ENCODE measurements around the gene SATB1.

Gene SATB1

DNA sequence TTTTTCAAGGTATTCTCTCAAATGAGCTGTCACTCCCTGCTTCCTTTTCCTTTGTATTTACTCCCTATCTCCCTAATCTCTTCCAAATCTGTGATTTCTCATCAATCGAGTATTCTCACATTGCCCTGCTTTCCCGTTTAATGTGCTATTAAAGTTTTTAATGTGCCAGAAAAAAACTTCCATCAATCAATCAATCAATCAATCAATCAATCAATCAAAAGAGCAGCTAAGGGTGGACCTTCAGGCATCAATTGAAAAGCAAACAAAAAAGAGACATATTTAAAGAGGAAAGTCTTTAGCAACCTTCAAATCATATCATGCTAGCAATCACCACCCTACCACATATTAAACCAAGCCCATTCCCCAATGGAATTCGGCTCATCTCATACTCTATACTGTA is 58.9 kb downstream of the SATB1 start:
- DNase-seq (ENCODE audit: low read depth) = no peak
- TF ChIP-seq MYC (IDR thresholded peaks at IDR 0.05; ENCODE audit: low read depth, low read length) = no peak
- no peak for TF ChIP-seq POLR2A (IDR thresholded peaks at IDR 0.05; ENCODE audit: extremely low read depth, insufficient read length)
- TF ChIP-seq, protein P1, sequence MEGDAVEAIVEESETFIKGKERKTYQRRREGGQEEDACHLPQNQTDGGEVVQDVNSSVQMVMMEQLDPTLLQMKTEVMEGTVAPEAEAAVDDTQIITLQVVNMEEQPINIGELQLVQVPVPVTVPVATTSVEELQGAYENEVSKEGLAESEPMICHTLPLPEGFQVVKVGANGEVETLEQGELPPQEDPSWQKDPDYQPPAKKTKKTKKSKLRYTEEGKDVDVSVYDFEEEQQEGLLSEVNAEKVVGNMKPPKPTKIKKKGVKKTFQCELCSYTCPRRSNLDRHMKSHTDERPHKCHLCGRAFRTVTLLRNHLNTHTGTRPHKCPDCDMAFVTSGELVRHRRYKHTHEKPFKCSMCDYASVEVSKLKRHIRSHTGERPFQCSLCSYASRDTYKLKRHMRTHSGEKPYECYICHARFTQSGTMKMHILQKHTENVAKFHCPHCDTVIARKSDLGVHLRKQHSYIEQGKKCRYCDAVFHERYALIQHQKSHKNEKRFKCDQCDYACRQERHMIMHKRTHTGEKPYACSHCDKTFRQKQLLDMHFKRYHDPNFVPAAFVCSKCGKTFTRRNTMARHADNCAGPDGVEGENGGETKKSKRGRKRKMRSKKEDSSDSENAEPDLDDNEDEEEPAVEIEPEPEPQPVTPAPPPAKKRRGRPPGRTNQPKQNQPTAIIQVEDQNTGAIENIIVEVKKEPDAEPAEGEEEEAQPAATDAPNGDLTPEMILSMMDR (IDR thresholded peaks at IDR 0.05; ENCODE audit: low read depth, low read length) = no peak
- TF ChIP-seq, protein P2, sequence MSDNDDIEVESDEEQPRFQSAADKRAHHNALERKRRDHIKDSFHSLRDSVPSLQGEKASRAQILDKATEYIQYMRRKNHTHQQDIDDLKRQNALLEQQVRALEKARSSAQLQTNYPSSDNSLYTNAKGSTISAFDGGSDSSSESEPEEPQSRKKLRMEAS (IDR thresholded peaks at IDR 0.05; ENCODE audit: low read depth, low read length) = no peak
- H3K4me3 ChIP-seq (ENCODE audit: low read depth, low read length) = no peak overlapping the region

DNA sequence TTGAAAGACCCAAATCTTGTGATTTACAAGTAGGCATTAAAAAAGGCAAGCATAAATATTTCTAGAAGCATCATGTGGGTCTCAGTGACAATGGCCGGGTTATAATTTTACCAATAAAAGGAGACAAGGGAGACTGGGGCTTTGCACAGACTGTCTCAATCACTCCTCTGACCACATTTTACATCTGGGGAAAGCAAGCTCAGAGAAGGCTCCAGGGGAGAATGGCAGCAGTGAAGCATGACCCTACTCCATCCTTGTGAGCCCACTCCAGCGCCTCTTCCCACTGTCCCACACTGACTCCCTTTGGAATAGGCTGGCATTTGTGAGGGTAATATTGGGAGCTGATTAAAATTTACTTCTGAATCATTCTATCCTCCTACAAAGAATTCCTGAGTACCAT is 61.8 kb downstream of the SATB1 start:
- no peak for DNase-seq (ENCODE audit: low read depth)

DNA sequence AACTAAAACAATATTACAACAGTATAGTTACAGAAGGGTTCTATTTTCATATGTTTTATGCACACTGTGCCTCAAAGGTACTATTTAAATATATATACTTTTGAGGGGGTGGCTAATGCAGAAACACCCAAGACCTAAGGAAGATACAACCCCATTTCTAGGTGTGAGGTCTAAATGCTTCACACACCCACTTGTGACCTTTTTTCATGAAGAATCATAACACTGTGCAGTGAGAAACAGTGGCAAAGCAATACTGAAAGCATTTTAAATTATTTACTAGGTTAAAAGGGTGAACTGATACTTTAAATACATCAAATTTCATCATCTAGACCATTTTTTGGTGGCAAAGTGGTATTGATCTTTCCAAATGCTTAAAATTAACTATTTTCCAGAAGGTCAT is 67.4 kb downstream of the SATB1 start:
- DNase-seq (ENCODE audit: low read depth) = no peak
- H3K4me3 ChIP-seq (ENCODE audit: low read depth, low read length) = no peak overlapping the region
- TF ChIP-seq, protein P1 (IDR thresholded peaks at IDR 0.05; ENCODE audit: low read depth, low read length) = no peak
- TF ChIP-seq, protein P2 (IDR thresholded peaks at IDR 0.05; ENCODE audit: low read depth, low read length) = no peak
- TF ChIP-seq MYC (IDR thresholded peaks at IDR 0.05; ENCODE audit: low read depth, low read length) = no peak
- TF ChIP-seq POLR2A (IDR thresholded peaks at IDR 0.05; ENCODE audit: extremely low read depth, insufficient read length) = no peak

More for the DNA sequence above, 61.8 kb downstream of the SATB1 start:
- TF ChIP-seq, protein P2 (IDR thresholded peaks at IDR 0.05; ENCODE audit: low read depth, low read length) = no peak
- TF ChIP-seq POLR2A (IDR thresholded peaks at IDR 0.05; ENCODE audit: extremely low read depth, insufficient read length) = no peak
- TF ChIP-seq MYC (IDR thresholded peaks at IDR 0.05; ENCODE audit: low read depth, low read length) = no peak
- TF ChIP-seq, protein P1 (IDR thresholded peaks at IDR 0.05; ENCODE audit: low read depth, low read length) = no peak
- H3K4me3 ChIP-seq (ENCODE audit: low read depth, low read length) = no peak overlapping the region

DNA sequence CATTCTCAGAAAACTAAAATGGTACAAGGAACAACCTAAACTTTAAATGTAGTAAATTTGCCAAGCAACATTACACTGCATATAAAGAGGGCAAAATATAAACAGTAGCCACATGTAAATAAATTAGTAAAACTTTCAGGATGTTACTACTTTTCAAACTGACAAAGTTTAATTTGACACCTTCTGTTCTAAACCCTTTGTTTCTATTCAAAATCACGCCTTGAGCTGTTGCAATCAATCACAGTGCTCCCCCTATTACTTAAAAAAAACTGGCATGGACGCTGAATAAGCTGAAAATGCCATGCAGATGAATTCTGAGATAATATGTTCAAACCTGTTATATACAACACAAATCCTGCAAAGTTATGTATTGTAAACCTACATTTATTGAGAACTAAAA is 69.3 kb downstream of the SATB1 start:
- DNase-seq (ENCODE audit: low read depth) = no peak
- no peak for TF ChIP-seq MYC (IDR thresholded peaks at IDR 0.05; ENCODE audit: low read depth, low read length)
- TF ChIP-seq, protein P1 (IDR thresholded peaks at IDR 0.05; ENCODE audit: low read depth, low read length) = no peak
- TF ChIP-seq POLR2A (IDR thresholded peaks at IDR 0.05; ENCODE audit: extremely low read depth, insufficient read length) = no peak
- TF ChIP-seq, protein P2 (IDR thresholded peaks at IDR 0.05; ENCODE audit: low read depth, low read length) = no peak
- H3K4me3 ChIP-seq (ENCODE audit: low read depth, low read length) = no peak overlapping the region

DNA sequence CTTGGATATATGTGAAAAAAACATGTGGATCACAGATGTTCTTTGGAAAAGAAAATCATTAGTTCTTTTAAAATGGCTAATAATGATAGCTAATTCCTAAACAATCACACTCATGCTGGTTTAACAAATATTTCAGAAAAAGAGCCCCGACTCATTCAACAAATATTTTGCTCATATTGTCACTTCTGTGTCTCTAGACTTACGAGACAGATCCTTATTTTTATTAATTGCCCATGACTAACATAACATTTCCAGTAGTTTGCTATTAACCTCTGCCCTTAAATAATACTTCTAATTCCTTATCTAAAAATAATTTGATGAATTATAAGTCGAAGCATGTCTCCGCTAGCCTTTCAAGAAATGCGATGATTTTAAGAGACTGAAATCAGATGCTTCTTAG is 70.4 kb downstream of the SATB1 start:
- no peak overlapping the region for H3K4me3 ChIP-seq (ENCODE audit: low read depth, low read length)
- TF ChIP-seq, protein P1 (IDR thresholded peaks at IDR 0.05; ENCODE audit: low read depth, low read length) = no peak
- TF ChIP-seq, protein P2 (IDR thresholded peaks at IDR 0.05; ENCODE audit: low read depth, low read length) = no peak
- TF ChIP-seq MYC (IDR thresholded peaks at IDR 0.05; ENCODE audit: low read depth, low read length) = no peak
- TF ChIP-seq POLR2A (IDR thresholded peaks at IDR 0.05; ENCODE audit: extremely low read depth, insufficient read length) = no peak
- DNase-seq (ENCODE audit: low read depth) = no peak

Data from NB4 (cell line).